ENCODE results near the gene FTH1. TPM values are rescaled to one million over a fixed set of nuclear protein-coding genes. Genes with fewer than 3 reads are reported as not detected.
"Not testable (repeated sequence)": the region's sequence is repeated elsewhere in the genome, so short reads cannot be mapped to it uniquely, and the experiment has no call there.

FTH1 gene
- 393 and 1,287 TPM in 2 replicates for total RNA-seq

DNA sequence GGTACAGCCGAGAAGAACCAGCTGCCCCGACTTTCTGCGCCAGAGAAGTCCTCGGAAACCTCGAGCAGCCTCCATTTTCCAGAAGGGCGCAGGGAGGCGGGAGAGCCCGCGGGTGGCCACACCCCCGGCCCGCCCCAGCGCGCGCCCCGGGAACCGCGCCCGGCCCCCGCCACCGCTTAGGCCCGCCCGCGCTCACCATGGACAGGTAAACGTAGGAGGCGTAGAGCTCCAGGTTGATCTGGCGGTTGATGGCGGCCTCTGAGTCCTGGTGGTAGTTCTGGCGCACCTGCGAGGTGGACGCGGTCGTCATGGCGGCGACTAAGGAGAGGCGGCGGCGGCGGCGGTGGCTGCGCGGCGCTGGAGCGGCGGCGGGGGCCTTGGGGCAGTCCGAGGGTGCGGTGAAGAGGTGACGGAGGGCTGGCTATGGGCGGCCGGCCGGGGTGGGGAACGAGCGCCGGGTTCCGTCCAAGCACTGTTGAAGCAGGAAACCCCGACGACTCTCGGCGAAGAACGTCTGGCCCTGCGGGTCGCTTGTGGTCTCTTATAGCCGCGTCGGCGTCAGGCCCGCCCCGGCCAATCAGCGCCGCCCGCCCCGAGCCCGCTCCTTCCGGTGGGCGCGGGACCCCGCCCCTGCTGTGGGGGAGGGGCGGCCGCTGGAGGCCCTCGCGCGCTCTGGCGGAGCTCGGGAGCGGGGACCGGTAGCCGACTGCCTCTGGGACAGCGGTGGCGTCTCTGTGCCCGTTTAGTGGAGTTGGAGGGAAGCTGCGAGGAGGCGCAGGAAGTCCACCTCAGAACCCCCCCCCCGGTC, at the start of gene FTH1:
Gene FTH1 (minus strand): TSS at position 519 of the 808 bp plus-strand sequence. CDS start 209 bp downstream, at position 310.
- DNase-seq (ENCODE audit: low read depth in 2 of 2), result peak; percentile 82 to 92

DNA sequence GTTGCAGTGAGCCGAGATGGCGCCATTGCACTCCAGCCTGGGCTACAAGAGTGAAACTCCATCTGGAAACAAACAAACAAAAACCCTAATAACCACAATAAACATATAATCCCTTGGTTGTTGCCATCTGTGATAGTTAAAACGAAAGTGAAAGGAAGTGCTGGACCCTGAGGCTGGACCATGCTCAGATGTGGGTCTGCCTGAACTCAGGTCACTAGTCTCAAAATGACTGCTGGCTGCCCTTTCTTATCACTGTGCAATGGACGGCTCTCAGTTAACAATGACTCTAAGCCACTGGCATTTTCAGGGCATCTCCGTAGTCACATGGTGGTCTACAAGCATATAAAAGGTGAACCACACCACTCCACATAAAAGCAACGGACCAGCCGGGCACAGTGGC, 48.2 kb upstream of the FTH1 start:
- no peak for DNase-seq (ENCODE audit: low read depth in 2 of 2)

DNA sequence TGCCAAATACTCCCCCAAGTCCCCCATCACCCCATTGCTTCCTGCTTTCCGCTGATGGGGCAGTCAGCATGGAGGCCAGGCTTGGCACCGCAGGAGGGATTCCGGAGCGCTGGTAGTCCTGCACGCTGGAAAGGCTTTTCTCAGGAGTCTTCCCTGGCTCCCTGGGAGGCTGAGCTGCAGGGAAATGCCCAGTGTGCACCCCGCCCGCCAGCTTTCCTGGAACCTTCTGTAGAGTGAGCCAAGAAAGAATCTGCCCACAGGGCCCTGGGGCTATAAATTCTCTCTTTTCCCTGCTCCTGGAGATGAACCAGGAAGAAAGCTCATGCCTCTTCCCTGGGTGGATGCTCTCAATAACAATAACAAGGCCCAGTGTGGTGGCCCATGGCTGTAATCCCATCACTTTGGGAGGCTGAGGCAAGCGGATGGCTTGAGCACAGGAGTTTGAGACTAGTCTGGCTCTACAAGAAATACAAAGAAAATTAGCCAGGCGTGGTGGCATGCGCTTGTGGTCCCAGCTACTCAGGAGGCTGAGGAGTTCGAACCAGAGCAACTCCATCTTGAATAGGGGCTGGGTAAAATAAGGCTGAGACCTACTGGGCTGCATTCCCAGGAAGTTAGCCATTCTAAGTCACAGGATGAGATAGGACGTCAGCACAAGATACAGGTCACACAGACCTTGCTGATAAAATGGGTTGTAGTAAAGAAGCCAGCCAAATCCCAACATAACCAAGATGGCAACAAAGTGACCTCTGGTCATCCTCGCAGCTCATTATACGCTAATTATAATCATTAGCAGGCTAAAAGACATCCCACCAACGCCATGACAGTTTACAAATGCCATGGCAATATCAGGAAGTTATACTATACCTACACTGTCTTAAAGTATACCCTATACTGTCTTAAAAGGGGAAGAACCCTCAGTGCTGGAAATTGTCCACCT, 46.4 kb upstream of the FTH1 start:
- no peak for DNase-seq (ENCODE audit: low read depth in 2 of 2)

DNA sequence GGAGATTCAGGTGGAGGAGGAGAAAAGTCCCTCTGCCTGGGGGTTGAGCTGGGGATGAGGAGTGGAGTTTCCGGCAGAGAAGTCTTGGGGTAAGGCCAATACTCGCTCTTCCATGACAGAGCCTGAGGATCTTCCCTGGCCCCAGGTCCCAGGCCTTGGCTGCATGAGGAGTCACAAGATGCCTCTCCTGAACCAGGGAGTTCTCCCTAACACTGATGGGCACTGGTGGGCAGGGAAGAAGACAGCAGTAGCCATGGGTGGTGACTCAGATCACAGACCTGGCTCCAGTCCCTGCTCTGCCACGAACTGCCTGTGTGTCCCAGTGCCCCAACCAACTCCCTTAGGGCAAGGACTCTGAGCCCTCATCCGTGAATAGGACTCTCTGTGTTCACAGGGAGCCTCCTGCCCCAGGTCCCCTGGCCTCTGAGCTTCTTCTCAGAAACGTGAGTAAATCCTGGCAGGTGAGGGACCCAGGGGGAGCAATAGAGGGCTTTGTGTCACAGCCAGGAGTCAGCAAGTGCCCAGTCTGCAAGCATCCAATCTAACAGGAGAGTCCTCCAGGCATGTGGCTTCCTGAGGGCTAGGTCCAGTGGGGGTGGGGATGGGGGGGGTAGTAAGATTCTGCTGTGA, 45.5 kb upstream of the FTH1 start:
- DNase-seq (ENCODE audit: low read depth in 2 of 2), result no peak

DNA sequence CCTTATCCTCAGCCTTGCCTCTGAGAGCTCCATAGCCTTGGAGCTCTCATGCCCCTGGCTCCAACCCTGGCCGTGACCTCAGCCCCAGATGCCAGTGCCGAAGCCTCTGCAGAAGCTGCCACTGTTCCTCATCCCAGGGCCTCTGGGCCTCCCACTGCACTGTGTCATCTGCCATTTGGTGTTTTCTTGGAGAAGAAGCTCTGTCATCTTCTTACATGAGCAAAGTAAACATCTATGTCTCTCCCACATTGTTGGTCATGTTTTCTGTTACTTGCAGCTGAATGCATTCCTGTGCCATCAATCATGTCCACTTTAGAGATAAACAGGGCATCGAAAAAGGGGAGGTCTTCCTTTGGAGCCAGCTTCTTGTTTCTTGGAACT, 45.0 kb upstream of the FTH1 start:
- DNase-seq (ENCODE audit: low read depth in 2 of 2), result no peak

DNA sequence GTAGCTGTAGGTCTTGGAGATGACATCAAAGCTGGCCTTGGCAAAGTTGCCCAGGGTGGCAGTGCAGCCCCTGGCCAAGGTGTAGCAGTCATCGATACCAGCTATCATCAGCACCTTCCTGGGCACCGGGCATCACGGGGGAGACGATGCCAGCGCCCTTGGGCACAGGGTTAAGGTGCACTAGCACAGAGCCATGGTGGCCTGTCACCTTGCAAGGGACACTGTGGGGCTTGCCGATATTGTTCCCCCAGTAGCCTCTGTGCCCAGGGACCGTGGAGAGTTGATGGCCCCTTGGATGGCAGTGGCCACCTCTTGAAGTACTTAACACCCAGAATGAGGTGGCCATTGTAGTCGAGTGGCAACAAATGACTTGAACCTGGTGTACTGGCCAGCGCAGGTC, 44.4 kb upstream of the FTH1 start:
- DNase-seq (ENCODE audit: low read depth in 2 of 2), result no peak

DNA sequence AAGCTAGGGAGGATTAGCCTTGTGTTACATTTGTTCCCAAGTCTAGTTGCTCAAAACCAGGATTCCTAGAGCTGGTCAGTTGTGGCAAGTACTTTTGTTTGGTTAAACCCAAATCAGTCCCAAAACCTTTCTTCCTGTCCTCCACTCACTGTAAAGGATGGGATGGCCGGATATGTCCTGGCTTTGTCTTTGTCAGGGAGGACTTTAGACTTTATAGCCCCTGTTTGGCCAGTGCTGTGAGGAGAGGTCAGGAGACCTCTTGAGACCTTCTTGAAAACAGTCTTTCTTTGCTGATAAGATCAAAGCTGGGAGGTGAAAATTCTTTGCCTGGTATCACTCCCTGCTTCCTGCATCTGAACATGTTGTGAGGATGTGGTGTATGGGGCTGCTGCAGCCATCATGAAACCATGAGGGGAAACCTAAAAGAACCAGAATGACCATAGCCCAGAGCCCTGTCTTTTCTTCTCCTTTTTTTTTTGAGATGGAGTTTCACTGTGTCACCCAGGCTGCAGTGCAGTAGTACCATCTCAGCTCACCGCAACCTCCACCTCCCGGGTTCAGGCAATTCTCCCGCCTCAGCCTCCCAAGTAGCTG, 43.6 kb upstream of the FTH1 start:
- no peak for DNase-seq (ENCODE audit: low read depth in 2 of 2)

DNA sequence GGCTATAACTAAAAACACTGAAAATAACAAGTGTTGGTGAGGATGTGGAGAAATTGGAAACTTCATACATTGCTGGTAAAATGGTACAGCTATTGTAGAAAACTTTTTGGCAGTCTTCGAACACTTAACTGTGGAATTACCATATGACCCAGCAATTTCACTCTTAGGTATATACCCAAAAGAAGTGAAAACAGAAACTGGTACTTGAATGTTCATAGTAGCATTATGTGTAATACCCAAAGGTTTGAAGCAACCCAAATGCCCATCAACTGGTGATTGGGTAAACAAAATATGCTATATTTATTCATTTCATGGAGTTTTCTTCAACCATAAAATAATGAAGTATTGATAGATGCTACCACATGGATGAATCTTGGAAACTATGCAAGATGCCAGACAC, 40.8 kb upstream of the FTH1 start:
- no peak for DNase-seq (ENCODE audit: low read depth in 2 of 2)

DNA sequence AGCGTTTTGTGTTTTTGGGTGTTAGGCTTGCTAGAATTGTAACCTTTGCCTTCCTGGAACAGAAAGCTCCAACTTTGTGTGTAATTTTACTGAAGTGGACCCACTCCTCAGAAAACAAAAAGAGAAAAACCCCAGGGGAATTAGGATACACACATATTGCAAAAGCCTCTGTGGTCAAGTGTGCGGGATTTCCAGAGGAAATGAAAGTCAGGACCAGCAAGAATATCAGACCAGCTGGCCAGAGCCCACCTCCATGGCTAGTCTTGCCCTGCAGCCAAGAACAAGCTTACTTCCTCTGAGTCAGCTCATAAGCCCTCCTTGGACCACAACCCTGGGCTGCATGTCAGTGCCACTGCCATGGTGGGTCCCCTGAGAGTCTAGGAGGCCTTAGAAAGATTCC, 37.0 kb upstream of the FTH1 start:
- peak; percentile 12 to 80 for DNase-seq (ENCODE audit: low read depth in 2 of 2)

DNA sequence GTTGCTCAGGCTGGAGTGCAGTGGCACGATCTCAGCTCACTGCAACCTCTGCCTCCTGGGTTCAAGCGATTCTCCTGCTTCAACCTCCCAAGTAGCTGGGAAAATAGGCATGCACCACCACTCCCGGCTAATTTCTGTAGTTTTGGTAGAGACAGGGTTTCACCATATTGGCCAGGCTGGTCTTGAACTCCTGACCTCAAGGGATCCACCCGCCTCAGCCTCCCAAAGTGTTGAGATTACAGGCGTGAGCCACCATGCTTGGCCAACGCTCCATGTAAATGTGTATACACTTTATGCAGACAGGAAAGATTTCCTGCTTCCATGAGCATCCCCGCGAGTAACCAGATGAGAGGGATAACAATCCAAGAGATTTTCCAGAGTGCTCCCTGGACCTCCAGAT, 34.8 kb upstream of the FTH1 start:
- DNase-seq (ENCODE audit: low read depth in 2 of 2), result not testable (repeated sequence)

DNA sequence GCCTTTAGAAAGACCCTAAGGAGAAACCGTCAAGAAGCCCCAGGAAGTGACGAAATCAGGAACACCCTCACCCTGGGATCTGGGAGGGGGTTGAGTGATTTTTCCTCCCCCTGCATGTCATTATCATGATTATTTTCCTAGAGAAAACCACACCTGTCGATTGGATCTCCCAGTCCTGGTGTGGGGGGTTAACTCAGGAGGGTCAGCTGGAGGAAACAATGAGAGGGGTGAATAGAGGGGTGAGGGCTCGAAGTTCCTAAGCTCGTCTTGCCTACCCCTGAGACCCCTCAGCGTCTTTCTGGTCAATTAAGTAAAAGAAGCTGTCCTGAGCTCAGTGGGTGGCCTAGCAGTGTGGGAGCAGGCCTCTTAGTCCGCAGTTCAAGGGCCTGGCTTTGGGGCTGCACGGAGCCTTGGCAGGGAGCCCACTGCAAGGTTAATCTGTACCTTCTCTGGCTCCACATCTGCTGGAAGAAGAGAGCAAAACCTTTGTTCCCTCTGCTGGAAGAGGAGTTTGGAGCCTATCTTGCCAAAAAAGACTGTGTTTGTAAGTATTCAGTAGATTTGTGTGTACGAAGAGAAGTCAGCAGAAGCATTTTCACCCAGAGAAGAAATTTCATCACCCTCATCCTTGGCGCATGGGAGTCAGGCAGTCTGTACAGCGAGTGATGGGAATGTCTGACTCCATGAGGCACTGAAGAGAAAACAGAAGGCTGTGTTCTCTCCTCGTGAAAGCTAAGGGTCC, 34.2 kb upstream of the FTH1 start:
- DNase-seq (ENCODE audit: low read depth in 2 of 2), result no peak

DNA sequence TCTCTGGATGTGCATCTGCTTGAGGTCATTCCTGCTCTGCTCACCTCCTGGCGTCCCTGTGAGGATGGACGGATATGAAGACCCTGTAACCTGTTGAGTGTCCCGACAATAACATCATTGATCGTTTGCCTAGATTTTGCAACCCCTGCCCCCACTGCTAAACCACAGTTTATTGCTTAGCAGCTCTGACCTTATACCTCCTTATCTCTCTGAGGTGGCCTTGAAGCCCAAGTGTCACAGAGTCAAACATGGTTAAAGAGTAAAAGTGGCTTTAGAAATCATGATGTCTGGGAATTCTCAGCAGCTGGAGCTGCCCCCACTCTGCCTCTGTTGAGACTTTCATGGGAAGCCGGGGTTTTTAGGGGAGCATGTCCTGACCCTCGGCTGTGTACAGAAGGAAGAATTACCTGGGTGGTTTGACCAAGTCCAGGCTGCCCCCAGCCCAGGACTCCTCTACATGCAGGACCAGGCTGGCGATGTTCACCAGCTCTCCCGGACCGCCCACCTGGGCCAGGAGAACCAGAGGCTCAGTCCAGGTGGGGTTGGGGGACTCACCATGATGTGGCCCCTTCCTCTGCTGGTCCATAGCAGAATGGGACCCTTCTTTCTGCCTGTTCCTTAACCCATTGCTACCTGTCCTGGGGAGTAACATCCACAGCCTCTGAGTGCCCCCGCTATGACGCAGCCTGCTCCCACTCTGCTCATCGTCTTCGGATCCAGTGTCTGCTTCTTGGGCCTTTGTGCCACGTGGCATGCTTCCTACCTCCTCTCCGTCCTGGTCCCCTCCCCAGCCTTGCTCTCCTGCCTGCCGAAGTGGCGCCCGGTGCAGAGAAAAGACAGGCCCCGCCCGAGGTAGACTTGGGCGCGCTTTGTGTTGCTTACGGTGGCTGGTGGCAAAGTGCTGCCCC, 33.4 kb upstream of the FTH1 start:
- DNase-seq (ENCODE audit: low read depth in 2 of 2), result no peak

DNA sequence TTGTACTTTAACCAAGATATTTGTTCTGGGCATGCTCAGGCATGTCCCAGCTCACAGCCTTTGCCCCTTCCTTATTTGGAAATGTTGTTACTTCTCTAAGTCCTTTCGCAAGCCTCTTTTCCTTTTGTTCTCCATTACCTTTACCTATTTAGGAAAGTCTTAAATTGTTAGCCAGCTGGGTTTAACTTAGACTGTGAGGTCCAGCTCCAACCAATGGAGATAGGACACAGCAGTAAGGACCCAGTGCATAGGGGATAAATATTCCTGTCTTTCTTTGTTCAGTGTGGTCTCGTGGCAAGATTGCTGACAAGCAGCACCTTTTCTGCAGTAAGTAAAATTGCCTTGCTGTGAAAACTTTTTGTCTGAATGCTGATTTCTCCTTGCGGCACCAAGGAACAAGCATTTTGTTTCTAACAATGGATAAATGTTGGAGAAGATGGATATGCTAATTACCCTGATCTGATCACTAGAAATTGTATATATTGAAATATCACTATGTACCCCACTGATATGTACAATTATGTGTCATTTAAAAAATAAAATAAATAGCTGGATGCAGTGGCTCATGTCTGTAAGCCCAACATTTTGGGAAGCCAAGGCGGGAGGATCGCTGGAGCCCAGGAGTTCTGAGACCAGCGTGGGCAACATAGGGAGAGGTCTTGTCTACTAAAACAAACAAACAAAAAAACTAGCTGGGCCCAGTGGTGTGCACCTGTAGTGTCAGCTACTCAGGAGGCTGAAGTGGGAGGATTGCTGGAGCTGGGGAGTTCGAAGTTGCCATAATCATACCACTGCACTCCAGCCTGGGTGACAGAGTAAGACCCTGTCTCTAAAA, 31.9 kb upstream of the FTH1 start:
- no peak for DNase-seq (ENCODE audit: low read depth in 2 of 2)

DNA sequence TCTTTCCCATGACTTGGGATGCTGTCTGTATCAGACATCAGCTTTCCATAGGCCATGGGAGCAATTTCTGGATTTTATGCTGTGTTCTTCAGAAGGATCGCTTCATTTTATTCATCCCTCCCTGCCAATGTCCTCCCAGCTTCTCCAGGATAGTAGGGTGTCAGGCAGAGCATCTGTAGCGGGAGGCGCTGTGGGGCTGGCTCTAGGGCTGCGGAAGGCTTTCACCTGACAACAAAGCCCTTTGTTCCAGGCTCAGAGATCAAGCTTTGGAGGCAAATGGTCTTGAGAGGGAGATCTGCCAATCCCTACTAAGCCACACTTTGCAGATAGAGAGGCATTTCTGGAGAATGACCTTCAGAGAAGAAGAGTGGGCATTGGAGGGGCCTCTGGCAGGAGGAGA, 29.5 kb upstream of the FTH1 start:
- no peak for DNase-seq (ENCODE audit: low read depth in 2 of 2)

DNA sequence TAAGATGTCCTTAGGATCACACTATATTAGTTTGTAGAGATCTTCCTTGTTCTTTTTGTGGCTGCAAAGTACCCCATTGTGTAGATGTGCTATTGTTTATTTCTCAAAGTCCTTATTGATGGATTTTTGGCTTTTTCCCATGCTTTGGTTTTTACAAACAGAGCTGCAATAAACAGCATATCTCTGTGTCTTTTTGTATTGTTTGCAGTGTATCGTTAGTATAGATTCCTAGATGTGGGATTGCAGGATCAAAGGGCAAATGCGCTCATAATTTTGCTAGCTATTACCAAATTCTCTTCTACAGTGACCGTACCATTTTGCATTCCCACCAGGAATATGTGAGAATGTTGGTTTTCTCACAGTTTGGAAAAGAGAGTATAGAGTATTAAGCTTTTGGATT, 27.5 kb upstream of the FTH1 start:
- no peak for DNase-seq (ENCODE audit: low read depth in 2 of 2)

DNA sequence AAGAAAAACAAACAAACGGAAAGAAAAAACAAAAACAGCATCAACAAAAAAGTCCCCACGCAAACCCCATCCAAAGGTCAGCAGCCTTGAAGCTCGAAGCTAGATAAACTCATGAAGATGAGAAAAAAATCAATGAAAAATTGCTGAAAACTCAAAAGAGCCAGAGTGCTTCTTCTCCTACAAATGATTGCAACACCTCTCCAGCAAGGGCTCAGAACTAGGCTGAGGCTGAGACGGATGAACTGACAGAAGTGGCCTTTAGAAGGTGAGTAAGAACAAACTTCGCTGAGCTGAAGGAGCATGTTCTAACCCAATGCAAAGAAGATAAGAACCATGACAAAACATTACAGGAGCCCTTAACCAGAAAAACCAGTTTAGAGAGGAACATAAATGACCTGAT, 18.4 kb upstream of the FTH1 start:
- DNase-seq (ENCODE audit: low read depth in 2 of 2), result no peak

DNA sequence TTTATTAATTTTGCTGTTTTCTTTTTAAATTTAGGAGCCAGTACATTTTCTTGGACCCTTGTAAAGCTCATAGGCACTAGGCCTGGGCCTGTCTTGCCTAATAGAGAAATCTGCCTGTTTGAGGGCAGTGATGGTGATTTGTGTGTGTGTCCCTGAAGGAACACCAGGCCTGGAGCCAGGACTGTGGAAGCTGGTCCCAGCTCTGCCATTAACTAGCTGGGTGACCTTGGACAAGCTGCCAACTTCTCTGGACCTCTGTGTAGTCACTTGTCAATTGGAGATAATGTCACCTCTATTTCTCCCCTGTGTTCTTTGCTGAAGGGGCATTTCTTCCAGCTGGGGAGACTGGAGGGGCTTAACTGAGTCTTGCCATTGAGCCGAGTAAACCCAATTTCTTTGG, 16.0 kb upstream of the FTH1 start:
- no peak for DNase-seq (ENCODE audit: low read depth in 2 of 2)

DNA sequence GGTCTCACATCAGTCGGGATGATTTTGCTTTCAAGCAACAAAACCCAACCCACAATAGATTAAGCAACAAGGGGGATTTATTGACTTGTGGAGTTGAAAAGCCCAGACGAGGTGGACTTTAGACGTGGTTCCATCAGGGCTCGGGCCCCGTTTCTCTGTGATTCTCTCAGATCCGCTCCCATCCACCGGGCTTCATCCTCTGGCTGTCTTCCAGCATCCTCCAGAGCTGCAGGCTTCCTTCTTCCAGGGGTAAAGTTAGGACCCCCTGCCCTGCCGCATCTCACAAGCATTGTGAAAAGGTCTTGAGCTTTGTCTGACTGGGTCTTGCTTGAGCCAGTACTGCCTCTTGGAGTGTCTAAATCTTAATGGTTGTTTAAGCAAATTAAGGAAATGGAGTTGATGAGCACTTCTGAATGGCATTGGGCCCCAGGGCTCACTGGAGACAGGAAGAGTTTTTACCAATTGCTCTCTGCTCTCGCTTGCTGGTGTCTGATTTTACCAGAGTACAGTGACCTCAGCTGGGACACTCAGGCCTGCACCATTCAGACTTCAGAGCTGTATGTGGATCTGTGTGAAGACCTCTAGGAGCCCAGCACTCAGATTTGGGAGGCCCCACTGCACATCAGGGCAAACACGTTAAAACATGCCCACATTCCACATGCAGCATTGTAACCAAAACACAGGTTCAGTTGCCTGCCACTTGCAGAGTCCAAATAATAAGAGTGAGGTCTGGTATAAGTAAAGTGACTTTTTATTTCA, 13.5 kb upstream of the FTH1 start:
- DNase-seq (ENCODE audit: low read depth in 2 of 2), result no peak

All from dermis microvascular lymphatic vessel endothelial cell (primary cell).